ENCODE measurements around the gene NHEJ1.
"Not testable (repeated sequence)": the region's sequence is repeated elsewhere in the genome, so short reads cannot be mapped to it uniquely, and the experiment has no call there.

The NHEJ1 gene, protein sequence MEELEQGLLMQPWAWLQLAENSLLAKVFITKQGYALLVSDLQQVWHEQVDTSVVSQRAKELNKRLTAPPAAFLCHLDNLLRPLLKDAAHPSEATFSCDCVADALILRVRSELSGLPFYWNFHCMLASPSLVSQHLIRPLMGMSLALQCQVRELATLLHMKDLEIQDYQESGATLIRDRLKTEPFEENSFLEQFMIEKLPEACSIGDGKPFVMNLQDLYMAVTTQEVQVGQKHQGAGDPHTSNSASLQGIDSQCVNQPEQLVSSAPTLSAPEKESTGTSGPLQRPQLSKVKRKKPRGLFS

DNA sequence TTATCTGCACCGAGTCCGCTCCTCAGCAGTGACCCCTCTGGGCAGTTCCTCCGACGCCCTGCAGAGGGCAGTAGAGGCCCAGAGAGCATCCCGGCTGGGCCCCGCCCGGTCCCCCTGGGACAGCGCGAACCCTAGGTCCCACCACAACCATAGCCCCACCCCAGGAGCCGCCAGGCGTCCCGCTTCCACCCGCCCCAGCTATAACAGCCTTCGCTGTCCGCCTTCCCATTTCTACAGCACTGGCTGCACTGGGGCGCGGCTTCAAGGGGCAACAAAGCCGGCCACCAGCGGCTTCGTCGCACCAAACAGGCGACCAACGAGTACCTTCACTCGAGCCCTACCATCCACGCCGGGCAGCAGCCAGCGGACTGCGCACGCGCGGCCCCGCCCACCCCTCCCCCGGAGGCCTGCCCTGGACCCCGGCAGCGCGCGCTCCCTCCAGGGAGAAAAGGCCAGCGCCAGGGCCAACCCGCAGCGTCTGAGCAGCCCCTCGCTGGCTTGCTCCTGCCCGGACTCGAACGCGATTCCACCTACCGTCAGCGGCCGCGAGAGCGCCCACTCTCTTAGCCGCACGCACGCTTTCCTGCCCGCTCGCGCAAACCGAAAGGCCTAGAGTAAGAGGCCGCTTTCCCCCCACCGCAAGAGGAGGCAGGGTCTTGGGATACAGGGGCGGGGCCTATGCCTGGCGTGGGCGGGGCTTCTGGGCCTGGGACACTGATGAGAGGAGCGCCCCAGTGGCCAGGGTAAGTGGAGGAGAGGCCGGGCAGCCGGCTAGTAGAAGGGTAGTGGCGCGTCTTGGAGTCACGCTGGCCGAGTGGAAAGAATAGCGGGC lies at the start of gene NHEJ1:
NHEJ1 (minus strand) TSS at position 630 of the 832 bp plus-strand sequence. CDS start 2,453 bp downstream, outside the sequence.
- DNase-seq, result peak; percentile 61

DNA sequence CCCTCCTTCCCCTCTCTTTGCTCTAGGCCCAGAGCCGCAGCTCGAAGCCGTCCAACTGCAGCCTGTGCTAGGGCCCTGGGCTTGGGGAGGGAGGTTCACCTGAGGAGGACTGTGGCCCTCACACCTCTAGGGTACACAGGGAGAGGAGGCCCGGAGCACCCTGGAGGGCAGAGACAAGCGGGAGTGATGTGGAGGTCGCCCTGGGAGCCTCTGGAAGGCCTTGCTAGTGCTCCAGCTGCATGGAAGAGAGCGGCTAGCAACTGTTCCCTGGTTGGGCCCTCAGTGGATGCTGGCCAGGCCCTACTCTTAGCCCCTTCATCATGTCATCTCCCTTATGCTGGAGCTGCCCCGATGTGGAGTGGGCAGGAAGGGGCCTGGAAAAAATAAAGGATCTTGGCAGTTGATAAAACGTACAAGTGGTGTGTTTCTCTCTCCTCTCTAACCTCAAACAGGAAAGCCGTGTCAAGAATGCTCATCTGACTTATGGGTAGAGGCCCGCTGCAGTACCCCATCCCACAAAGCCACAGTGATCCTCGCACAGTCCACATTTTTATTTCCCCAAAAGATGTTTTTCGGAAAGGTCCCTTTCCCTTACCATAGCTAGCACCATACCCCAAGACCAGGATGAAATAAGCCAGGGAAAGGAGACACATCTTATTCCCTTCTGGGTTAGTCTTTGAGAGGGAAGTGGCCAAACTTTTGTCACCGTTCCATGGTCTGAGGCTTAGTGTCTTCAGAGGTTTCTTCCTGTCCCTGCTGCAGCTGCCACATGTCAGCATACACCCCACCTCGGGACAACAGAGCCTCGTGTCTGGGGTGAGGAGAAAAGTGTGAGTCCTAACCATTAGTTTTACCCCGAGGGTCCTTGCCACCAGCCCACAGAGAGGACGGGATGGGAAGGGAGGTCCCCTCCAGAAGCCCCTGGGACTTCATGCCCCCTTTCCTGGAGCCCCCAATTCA lies 48.9 kb upstream of the NHEJ1 start:
- DNase-seq, result no peak

GRCh38 chr2:219207884-219208740 lies 47.5 kb upstream of the NHEJ1 start:
- DNase-seq, result no peak

DNA sequence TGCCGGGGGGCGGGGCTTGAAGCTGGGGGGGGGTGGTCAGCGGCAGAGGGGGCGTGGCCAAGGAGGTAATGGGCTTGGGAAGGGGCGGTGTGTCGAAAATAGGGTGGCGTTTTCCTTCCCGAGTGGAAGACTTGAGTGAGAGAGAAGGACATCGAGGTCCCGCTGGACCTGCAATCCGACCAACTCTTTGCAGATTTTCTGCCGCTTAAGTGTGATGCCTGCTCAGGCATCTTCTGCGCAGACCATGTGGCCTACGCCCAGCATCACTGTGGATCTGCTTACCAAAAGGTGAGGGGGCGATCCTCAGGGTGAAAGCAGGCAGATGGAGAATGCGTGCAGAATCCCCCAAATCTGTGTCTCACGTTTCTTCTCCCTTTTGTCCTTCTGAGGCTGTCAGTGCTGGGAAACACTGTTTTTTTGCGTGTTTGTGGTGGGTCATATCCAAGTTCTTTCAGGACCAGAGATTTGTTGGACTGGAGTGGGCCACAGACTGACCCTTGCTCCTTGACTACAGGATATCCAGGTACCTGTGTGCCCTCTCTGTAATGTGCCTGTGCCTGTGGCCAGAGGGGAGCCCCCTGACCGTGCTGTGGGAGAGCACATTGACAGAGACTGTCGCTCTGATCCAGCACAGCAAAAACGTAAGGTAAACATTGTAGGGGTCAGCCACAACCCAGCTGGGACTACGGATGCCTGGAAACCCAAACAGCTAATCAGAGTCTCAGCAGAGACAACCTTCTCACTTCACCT lies 46.7 kb upstream of the NHEJ1 start:
- no peak for DNase-seq

DNA sequence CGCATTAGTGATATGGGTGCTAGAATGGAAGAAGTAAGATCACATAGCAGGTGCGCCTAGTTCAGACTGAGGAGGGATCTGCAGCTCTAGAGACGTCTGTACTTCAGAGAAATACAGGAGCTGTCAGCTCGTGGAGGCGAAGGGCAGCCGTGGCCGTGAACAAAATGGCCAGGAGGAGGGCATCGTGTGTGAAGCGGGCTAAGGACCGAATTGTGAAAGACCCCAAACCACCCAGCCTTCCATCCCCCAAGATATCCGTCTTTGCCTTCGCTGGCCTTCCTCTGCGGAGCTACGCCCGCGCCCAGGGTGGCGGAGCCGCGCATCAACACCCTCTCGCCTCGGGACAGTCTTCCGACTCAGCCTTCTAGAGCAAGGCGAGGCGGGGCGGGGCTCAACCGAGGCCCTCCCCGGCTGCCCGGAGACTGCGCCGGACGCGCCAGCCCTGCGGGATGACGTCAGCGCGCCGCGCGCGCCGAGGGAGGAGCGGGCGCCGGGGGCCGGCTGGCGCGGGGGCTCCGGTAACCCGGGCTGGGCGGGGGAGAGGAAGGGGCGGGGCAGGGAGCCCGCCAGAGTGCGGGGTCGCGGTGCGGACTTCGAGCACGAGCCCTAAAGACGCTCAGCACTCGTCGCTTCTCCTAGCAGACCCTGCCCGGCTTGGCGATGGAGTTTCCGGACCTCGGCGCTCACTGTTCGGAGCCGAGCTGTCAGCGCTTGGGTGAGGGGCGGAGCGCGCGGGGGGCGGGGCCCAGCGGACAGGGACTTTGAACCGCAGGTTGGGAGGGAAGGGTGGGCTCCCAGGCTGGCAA lies 45.9 kb upstream of the NHEJ1 start, which contains the start of gene ZFAND2B:
ZFAND2B (plus strand) TSS at position 455 of the 806 bp plus-strand sequence; CDS start at position 661, 206 bp downstream.
- peak; percentile 51 for DNase-seq

- no peak for DNase-seq
These were observed 45.3 kb upstream of the NHEJ1 start for GRCh38 chr2:219205981-219206327.

DNA sequence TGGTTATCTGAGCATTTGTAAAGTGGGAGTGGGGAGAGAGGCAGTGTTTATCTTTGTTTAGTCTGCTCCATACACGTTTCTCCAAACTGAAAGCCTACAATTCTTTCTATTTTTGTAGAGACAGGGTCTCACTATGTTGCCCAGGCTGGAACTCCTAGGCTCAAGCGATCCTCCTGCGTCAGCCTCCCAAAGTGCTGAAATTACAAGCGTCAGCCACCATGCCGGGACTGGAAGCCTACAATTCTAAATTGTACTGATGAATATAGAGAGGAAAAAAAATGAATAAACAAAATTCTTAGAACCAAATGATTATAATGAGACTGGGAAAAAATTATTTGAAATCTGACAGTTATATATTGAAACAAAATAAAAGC lies 44.5 kb upstream of the NHEJ1 start:
- DNase-seq, result no peak

GRCh38 chr2:219204425-219205164 lies 44.0 kb upstream of the NHEJ1 start:
- no peak for DNase-seq

DNA sequence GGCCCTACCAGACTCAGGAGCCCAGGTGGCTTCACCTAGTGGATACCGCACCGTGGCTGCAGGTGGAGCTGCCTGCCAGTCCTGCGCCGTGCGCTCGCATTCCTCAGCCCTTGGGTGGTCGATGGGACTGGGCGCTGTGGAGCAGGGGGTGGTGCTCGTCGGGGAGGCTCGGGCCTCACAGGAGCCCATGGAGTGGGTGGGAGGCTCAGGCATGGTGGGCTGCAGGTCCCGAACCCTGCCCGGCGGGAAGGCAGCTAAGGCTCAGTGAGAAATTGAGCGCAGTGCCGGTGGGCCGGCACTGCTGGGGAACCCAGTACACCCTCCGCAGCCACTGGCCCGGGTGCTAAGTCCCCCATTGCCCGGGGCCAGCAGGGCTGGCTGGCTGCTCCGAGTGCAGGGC lies 40.7 kb upstream of the NHEJ1 start:
- not testable (repeated sequence) for DNase-seq

DNA sequence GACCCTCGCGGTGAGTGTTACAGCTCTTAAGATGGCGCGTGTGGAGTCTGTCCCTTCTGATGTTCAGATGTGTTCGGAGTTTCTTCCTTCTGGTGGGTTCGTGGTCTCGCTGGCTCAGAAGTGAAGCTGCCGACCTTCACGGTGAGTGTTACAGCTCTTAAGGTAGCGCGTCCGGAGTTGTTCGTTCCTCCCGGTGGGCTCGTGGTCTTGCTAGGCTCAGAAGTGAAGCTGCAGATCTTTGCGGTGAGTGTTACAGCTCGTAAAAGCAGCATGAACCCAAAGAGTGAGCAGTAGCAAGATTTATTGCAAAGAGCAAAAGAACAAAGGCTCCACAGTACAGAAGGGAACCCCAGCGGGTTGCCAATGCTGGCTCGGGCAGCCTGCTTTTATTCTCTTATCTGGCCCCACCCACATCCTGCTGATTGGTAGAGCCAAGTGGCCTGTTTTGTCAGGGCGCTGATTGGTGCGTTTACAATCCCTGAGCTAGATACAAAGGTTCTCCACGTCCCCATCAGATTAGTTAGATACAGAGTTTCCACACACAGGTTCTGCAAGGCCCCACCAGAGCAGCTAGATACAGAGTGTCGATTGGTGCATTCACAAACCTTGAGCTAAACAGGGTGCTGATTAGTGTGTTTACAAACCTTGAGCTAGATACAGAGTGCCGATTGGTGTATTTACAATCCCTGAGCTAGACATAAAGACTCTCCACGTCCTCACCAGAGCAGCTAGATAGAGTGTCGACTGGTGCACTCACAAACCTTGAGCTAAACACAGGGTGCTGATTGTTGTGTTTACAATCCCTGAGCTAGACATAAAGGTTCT lies 40.1 kb upstream of the NHEJ1 start:
- DNase-seq, result not testable (repeated sequence)

GRCh38 chr2:219199470-219200211 lies 39.0 kb upstream of the NHEJ1 start:
- no peak for DNase-seq

- DNase-seq, result no peak
These were observed 38.4 kb upstream of the NHEJ1 start for GRCh38 chr2:219198974-219199373.

DNA sequence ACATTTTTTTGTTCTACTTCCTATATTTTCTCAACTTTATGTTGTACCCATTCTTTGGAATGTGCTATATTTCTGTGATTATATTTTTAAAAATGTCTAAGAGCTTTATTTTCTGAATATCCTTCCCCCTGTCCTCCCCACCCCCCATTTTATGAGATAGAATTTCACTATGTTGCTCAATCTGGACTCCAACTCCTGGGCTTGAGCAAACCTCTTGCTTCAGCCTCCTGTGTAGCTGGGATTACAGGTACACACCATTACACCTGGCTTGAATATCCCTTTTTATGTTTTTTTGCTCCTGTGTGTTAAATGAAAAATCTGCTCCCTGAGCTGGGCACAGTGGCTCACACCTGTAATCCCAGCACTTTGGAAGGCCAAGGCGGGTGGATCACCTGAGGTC lies 36.8 kb upstream of the NHEJ1 start:
- DNase-seq, result no peak

GRCh38 chr2:219186754-219187456 lies 26.3 kb upstream of the NHEJ1 start:
- no peak for DNase-seq

- DNase-seq, result peak; percentile 96
These were observed 23.5 kb upstream of the NHEJ1 start for GRCh38 chr2:219184121-219184520.

DNA sequence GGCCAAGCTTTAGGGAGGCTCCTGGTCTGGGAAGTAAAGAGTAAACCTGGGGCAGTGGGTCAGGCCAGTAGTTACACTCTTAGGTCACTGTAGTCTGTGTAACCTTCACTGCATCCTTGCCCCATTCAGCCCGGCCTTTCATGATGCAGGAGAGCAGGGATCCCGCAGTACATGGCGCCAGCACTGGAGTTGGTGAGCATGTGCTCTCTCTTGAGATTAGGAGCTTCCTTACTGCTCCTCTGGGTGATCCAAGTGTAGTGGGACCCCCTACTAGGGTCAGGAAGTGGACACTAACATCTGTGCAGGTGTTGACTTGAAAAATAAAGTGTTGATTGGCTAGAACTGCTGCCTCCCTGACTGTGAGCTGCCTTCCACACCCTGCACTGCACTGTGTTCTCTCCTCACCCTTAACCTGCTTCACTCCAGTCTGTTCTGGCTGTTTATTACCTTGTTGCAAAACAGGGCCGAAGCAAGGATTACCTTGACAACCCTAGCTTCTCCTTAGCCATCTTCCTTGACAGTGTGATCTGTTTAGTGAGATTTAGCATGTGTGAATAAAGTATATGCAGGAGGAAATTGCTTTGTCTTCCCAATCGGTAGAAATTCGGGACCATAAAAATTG lies 22.6 kb upstream of the NHEJ1 start:
- no peak for DNase-seq

Data from NCI-H524 treated with DMSO at 0.1 percent for 48 hours (cell line).